HS-5 (cell line): ENCODE results near the gene PTPRE.

Source experiments
- DNase-seq: peaks from one replicate; pipeline ENCODE4 v3.0.0-alpha.2; 2012; ENCODE audit warnings: low read depth

The PTPRE gene, protein sequence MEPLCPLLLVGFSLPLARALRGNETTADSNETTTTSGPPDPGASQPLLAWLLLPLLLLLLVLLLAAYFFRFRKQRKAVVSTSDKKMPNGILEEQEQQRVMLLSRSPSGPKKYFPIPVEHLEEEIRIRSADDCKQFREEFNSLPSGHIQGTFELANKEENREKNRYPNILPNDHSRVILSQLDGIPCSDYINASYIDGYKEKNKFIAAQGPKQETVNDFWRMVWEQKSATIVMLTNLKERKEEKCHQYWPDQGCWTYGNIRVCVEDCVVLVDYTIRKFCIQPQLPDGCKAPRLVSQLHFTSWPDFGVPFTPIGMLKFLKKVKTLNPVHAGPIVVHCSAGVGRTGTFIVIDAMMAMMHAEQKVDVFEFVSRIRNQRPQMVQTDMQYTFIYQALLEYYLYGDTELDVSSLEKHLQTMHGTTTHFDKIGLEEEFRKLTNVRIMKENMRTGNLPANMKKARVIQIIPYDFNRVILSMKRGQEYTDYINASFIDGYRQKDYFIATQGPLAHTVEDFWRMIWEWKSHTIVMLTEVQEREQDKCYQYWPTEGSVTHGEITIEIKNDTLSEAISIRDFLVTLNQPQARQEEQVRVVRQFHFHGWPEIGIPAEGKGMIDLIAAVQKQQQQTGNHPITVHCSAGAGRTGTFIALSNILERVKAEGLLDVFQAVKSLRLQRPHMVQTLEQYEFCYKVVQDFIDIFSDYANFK

DNA sequence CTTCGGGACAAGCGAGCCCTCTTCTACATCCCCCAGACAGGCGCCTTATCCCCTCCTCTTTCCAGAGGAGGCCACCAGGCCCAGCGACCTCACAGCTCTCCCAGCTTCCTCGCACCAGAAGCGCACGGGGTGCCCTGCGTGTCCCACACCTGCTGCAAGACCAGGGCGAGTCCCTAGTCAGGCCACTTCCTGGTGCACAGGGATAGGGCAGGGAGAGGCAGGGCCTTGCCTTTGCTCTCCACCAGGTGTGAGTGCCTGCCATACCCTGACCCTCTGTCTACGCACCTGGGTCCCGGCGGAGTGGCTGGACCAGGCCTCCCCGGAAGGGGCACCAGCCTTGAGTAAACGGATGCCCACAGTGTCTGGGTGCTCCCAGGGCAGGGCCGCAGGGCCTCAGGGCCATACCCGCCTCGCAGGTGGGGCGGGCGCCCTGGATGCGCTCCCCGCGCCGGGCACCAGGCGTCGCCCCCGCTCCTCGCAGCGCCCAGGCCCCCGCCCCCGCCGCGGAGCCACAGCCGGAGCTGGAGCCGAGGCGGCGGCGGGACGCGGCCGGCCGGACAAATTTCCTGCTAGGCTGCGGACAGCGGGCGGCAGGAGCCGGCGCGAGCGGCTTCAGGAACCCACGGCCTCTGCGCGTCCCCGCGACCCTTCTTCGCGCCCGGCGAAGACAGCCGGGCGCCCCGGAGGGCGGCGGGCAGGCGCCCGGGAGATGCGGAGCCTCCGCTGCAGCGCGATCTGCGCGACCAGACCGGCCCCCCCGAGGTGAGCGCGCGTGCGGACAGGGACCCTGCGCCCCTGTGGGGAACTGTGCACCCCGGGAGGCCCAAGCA lies at the start of gene PTPRE:
TSS of gene PTPRE (plus strand) at position 556 of the 830 bp plus-strand sequence. CDS start 133,779 bp downstream, outside the sequence.
- no peak for DNase-seq

GRCh38 chr10:127860592-127860991 lies 46.3 kb upstream of the PTPRE start:
- no peak for DNase-seq

- DNase-seq: no peak
Measured at GRCh38 chr10:127863231-127863825, 43.6 kb upstream of the PTPRE start.

GRCh38 chr10:127866276-127867013 lies 40.5 kb upstream of the PTPRE start:
- DNase-seq: no peak

DNA sequence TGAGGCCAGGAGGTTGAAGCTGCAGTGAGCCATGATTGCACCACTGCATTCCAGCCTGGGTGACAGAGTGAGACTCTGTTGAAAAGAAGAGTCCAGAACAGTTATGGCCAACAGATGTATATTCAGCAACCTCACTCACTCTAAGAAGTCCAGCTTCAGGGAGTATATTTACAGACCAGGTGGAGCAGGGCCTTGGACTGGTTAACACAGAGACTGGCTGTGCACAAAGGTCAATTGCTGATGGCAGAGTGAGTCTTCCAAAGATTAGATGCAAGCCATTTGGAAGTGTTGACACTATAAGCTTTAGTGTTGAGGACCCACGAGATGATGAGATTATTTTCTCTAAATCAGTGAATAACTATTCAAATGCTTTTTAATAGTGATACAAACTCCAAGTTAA lies 39.1 kb upstream of the PTPRE start:
- no peak for DNase-seq

- DNase-seq: no peak
Measured at GRCh38 chr10:127869329-127869728, 37.6 kb upstream of the PTPRE start.

- no peak for DNase-seq
Measured at GRCh38 chr10:127871631-127872010, 35.3 kb upstream of the PTPRE start.

GRCh38 chr10:127872011-127872761 lies 34.7 kb upstream of the PTPRE start:
- no peak for DNase-seq

- DNase-seq: no peak
Measured at GRCh38 chr10:127872871-127873600, 33.9 kb upstream of the PTPRE start.

DNA sequence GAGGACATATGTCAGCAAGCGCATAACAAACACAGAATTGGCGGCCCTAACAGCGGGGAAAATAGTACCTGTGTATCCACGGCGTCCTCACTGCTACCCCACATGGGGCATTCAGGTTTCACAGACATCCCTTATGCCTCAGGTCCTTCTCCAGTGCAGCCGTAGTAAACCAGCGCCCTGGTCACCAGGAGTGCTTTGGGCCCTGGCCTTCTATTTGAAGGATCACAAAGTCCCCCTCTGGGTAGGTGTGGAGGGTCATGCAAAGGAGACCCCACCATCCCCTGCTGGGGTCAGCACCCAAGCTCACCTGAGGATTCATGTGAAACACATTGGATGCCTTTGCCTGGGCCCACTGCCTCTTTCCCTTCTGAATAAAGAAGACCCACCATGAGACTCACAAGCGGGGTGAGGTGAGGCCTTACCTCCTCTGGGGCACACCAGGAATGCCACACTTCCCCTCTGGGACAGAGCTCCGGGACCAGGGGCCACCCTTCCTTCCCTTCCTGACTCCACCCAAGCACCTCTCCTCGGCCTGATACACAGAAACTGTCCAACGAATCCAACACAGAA lies 32.9 kb upstream of the PTPRE start:
- no peak for DNase-seq

- no peak for DNase-seq
Measured at GRCh38 chr10:127874671-127875448, 32.0 kb upstream of the PTPRE start.

- DNase-seq: no peak
Measured at GRCh38 chr10:127875449-127875765, 31.5 kb upstream of the PTPRE start.

- DNase-seq: no peak
Measured at GRCh38 chr10:127875916-127876315, 31.0 kb upstream of the PTPRE start.

- no peak for DNase-seq
Measured at GRCh38 chr10:127877116-127877515, 29.8 kb upstream of the PTPRE start.

DNA sequence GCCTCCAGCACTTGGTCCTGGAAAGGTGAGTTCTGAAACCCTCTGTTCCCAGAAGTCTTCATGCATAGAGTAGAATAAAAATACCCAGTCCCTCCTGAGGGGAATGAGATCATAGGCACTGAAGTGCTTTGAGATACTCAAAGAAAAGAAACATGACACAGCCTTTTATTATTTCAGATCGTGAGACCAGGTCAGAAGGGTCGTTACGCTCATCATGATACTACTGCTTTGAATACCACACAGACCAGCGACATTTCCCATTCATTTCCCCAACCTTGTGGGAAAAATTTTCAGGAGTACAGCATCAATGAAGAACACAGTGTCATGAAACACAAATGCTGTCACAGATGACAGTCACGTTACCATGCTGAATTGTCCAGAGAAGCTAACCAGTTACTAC lies 29.2 kb upstream of the PTPRE start:
- no peak for DNase-seq

GRCh38 chr10:127878475-127879055 lies 28.3 kb upstream of the PTPRE start:
- no peak for DNase-seq

DNA sequence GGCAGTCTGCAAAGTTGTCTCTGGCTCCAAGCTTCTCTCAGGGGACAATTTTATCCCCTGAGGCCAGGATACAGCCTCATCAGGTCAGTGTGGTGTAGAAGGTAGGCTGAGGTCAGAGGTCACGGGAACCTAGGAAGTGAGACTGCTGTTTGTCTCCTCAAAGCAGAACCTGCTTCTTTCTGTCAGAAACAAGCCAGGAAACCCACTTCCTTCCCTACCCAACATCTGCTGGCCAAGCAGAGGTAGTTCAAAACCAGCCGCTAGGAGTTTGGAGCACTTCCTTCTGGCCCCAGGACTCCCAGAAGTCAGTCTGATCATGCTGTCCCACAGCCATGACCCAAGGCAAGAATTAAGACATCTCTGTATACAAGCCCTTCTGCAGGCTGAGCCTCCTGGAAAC lies 26.3 kb upstream of the PTPRE start:
- no peak for DNase-seq

DNA sequence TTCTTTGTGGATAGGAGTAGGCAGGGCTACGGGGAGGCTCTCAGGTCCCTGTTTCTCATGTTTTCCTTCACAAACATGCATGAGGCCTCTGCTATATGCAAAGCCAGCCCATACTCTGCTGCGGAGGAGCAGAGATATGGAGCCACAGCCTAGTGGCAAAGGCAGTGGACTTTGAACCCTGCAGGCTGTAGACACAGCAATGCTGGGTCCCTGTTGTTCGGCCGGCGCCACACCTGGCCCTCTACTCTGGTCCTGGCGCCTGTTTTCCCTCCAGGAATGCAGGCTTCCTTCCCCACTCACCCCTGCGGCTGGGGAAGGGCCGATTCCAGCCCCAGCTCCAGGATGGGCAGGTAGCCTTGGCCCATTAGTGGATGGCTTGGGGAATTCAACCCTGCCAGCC lies 25.6 kb upstream of the PTPRE start:
- DNase-seq: no peak

- no peak for DNase-seq
Measured at GRCh38 chr10:127882391-127882790, 24.5 kb upstream of the PTPRE start.
